Fibroblast of pulmonary artery (primary cell): ENCODE measurements around the gene HSD17B14.
"Not testable (repeated sequence)": the region's sequence is repeated elsewhere in the genome, so short reads cannot be mapped to it uniquely, and the experiment has no call there.

ENCODE experiments used
- DNase-seq: peaks from one replicate; pipeline ENCODE4 v3.0.0-alpha.2; 2010; ENCODE audit warnings: low read depth
- H3K4me3 ChIP-seq: replicated peaks from 2 replicates; pipeline ENCODE4 v1.5.1; 2011; ENCODE audit warnings: low read depth, mild to moderate bottlenecking, control low read depth, low read length, moderate library complexity
- CTCF ChIP-seq: IDR thresholded peaks from 2 replicates; pipeline ENCODE4 v1.5.1; 2011; ENCODE audit warnings: mild to moderate bottlenecking, control low read depth, low read length, inconsistent platforms; ENCODE audit errors: missing control alignments

Gene HSD17B14

GRCh38 chr19:48877855-48878195 lies 41.5 kb upstream of the HSD17B14 start:
- no peak for DNase-seq
- no peak for TF ChIP-seq CTCF

GRCh38 chr19:48876043-48876981 lies 40.0 kb upstream of the HSD17B14 start:
- DNase-seq: peak; percentile 47
- peak overlapping the region; percentile 92 for H3K4me3 ChIP-seq

More at GRCh38 chr19:48877855-48878195, 41.5 kb upstream of the HSD17B14 start:
- no peak overlapping the region for H3K4me3 ChIP-seq

GRCh38 chr19:48874303-48875135 lies 38.2 kb upstream of the HSD17B14 start:
- DNase-seq: peak; percentile 63
- H3K4me3 ChIP-seq: peak overlapping the region; percentile 92
- no peak for TF ChIP-seq CTCF

- peak overlapping the region; percentile 92 for H3K4me3 ChIP-seq
- DNase-seq: peak; percentile 45
- TF ChIP-seq CTCF: no peak
Measured at GRCh38 chr19:48873476-48874302, 37.4 kb upstream of the HSD17B14 start.

- TF ChIP-seq CTCF: no peak
- peak overlapping the region; percentile 92 for H3K4me3 ChIP-seq
- peak; percentile 97 for DNase-seq
Measured at GRCh38 chr19:48872884-48873475, 36.7 kb upstream of the HSD17B14 start.

GRCh38 chr19:48872182-48872883 lies 36.0 kb upstream of the HSD17B14 start, which contains the start of gene PPP1R15A:
Gene PPP1R15A (plus strand): TSS chr19:48872421. CDS start chr19:48873234, 813 bp downstream.
- no peak for TF ChIP-seq CTCF
- peak; percentile 99 for DNase-seq
- peak within 1 kb of the TSS; percentile 92 for H3K4me3 ChIP-seq

GRCh38 chr19:48871471-48872181 lies 35.3 kb upstream of the HSD17B14 start:
- not testable (repeated sequence) for H3K4me3 ChIP-seq, DNase-seq
